ENCODE data around the gene ARHGAP32. TPM values are rescaled to one million over a fixed set of nuclear protein-coding genes. Genes with fewer than 3 reads are reported as not detected.

Gene ARHGAP32
- total RNA-seq, 1 experiment from 2014 or later, result 22.0 TPM

- Histone ChIP-seq H3K79me2 (ENCODE audit: insufficient read depth, low read length) (no peaks in the 10 kb centered on the region), H2BK20ac (ENCODE audit: low read depth, low read length, poor library complexity, severe bottlenecking) (no peak overlapping the region), H3K4me2 (ENCODE audit: insufficient read depth, insufficient read length, low read length) (no peak overlapping the region), H4K91ac (ENCODE audit: insufficient read length, low read depth, low read length) (no peak overlapping the region), H3K79me1 (ENCODE audit: insufficient read depth, low read depth, low read length, poor library complexity, severe bottlenecking) (no peaks in the 10 kb centered on the region), H2AFZ (ENCODE audit: low read length) (no peak overlapping the region), H4K5ac (ENCODE audit: insufficient read length, low read depth, low read length) (no peak overlapping the region), H3K9me3 (ENCODE audit: control insufficient read depth, low read depth, low read length) (no peaks in the 10 kb centered on the region), H2AK5ac (ENCODE audit: insufficient read length, low read length) (no peak overlapping the region), H2BK120ac (ENCODE audit: low read depth, low read length, poor library complexity, severe bottlenecking) (no peak overlapping the region), H3K18ac (ENCODE audit: insufficient read length, low read depth, low read length) (no peak overlapping the region), H3K4me1 (ENCODE audit: insufficient read depth, low read length) (no peaks in the 10 kb centered on the region), H2BK12ac (ENCODE audit: insufficient read length, low read depth, low read length) (no peak overlapping the region), H3K23ac (ENCODE audit: insufficient read length, low read depth, low read length) (no peak overlapping the region), H2BK15ac (ENCODE audit: low read depth, low read length) (no peak overlapping the region), H4K20me1 (ENCODE audit: control insufficient read depth, insufficient read depth, insufficient read length) (no peaks in the 10 kb centered on the region), H3K4ac (ENCODE audit: low read depth, low read length) (no peak overlapping the region), H3K14ac (ENCODE audit: insufficient read depth, low read length) (no peak overlapping the region), H3K27ac (ENCODE audit: insufficient read length, low read depth, low read length) (no peak overlapping the region), H3K56ac (ENCODE audit: insufficient read length, low read depth, low read length) (no peak overlapping the region), H4K8ac (replicated peaks; ENCODE audit: insufficient read length, low read depth, low read length) (no peak overlapping the region), H3K27me3 (ENCODE audit: insufficient read depth, low read length) (no peaks in the 10 kb centered on the region), H2BK5ac (ENCODE audit: insufficient read length, low read length) (no peak overlapping the region), H3K23me2 (ENCODE audit: insufficient read length, low read depth, low read length, poor library complexity, severe bottlenecking) (no peaks in the 10 kb centered on the region), H3T11ph (ENCODE audit: low read length) (no peak overlapping the region), H3K9ac (ENCODE audit: extremely low read depth, insufficient read length, low read length) (no peak overlapping the region)
- WGBS (ENCODE audit: extremely low coverage, insufficient read length, low lambda C conversion rate), result no CpG with 5 or more reads among the region's 5 CpGs
- no peak for DNase-seq
- peaks cover 23 to 31% of the 10 kb centered on the region in 2 experiments for H3K9me3 Mint-ChIP-seq
- H3K4me3 Mint-ChIP-seq, result no peak overlapping the region
- peaks cover 29 to 40% (median 36%) of the 10 kb centered on the region in 3 experiments for H3K36me3 Mint-ChIP-seq (ENCODE audit: insufficient read depth in 1 of 3, low read depth in 3 of 3)
- no peaks in the 10 kb centered on the region for H3K27me3 Mint-ChIP-seq (ENCODE audit: low read depth)
- TF ChIP-seq, protein P1, sequence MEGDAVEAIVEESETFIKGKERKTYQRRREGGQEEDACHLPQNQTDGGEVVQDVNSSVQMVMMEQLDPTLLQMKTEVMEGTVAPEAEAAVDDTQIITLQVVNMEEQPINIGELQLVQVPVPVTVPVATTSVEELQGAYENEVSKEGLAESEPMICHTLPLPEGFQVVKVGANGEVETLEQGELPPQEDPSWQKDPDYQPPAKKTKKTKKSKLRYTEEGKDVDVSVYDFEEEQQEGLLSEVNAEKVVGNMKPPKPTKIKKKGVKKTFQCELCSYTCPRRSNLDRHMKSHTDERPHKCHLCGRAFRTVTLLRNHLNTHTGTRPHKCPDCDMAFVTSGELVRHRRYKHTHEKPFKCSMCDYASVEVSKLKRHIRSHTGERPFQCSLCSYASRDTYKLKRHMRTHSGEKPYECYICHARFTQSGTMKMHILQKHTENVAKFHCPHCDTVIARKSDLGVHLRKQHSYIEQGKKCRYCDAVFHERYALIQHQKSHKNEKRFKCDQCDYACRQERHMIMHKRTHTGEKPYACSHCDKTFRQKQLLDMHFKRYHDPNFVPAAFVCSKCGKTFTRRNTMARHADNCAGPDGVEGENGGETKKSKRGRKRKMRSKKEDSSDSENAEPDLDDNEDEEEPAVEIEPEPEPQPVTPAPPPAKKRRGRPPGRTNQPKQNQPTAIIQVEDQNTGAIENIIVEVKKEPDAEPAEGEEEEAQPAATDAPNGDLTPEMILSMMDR (conservative IDR thresholded peaks at IDR 0.05), result no peak
- H3K27ac Mint-ChIP-seq, result peak overlapping the region in 2 of 3 experiments; percentile 17 to 46; a peak in 1 of 7 replicates
- H3K4me1 Mint-ChIP-seq, result peaks cover 13 to 16% of the 10 kb centered on the region in 2 experiments
Observed at GRCh38 chr11:129202646-129203045, 10.5 kb upstream of the ARHGAP32 start.
